GM12878 (cell line): ENCODE results near the gene OR2D3. TPM values are rescaled to one million over a fixed set of nuclear protein-coding genes. Genes with fewer than 3 reads are reported as not detected.

Experiments
- ATAC-seq: fragments of 200-7000 bp; cut with Tn5 transposase; 3 replicates; pipeline ENCODE4 v1.9.1; 2020; ENCODE audit warnings: mild to moderate bottlenecking, moderate library complexity
- BruUV-seq: library from RNA; stranded (reverse); fragments of 400-500 nt; replicated peaks from 2 replicates; lab custom pipeline; 2021; lab: Mats Ljungman, UMichigan
- CTCF ChIA-PET: fragments of 300-600 bp; sonication (Branson Sonifier 250); formaldehyde crosslinking; extraction: SDS; loops from one replicate; lab custom pipeline; 2021; ENCODE audit warnings: inconsistent platforms; lab: Yijun Ruan, JAX
- POLR2A ChIA-PET: fragments of 350-600 bp; formaldehyde crosslinking; extraction: SDS; loops from one replicate; lab custom pipeline; 2021; ENCODE audit warnings: inconsistent platforms; lab: Charles Lee
- RAD21 ChIA-PET: fragments of 300-600 bp; sonication (Branson Sonifier 250); formaldehyde crosslinking; loops from one replicate; lab custom pipeline; 2023; ENCODE audit warnings: antibody characterized with exemption; ENCODE audit not compliant: unreplicated experiment; lab: Charles Lee
- SMC1A ChIA-PET: fragments of 300-600 bp; sonication (Branson Sonifier 250); formaldehyde crosslinking; loops from one replicate; lab custom pipeline; 2023; ENCODE audit not compliant: unreplicated experiment, uncharacterized antibody; lab: Charles Lee
- DNase-seq: peaks from one replicate; pipeline ENCODE4 v3.0.0-alpha.2; 2011; ENCODE audit warnings: low read depth, low spot score
- FAIRE-seq: peaks from 3 replicates; lab custom pipeline; 2011; peaks lifted over from hg19 to GRCh38; lab: Jason Lieb, UNC
- H2AFZ ChIP-seq: 2 replicates; pipeline ENCODE4 v1.6.0; 2011; ENCODE audit warnings: low read depth, low read length, control low read depth; ENCODE audit not compliant: control insufficient read depth
- H3K27ac ChIP-seq: 2 replicates; pipeline ENCODE4 v1.5.1; 2011; ENCODE audit warnings: control low read depth; ENCODE audit not compliant: control insufficient read depth, insufficient read depth
- H3K27me3 ChIP-seq, 2 experiments: replicated peaks in 1 of 2; 2 replicates each; pipeline versions ENCODE4 v1.6.0 to v1.6.1; 2011; ENCODE audit warnings: low read length in 1 of 2; ENCODE audit not compliant: control insufficient read depth in 2 of 2, insufficient read depth in 2 of 2
- H3K36me3 ChIP-seq, 2 experiments: 2 replicates each; pipeline ENCODE4 v1.5.1; 2011; ENCODE audit warnings: low read length in 1 of 2; ENCODE audit not compliant: control insufficient read depth in 2 of 2, insufficient read depth in 2 of 2
- H3K4me1 ChIP-seq: 2 replicates; pipeline ENCODE4 v1.6.1; 2011; ENCODE audit warnings: mild to moderate bottlenecking, low read length, moderate library complexity, mixed read lengths; ENCODE audit not compliant: control insufficient read depth, insufficient read depth
- H3K4me2 ChIP-seq: 2 replicates; pipeline ENCODE4 v1.6.0; 2011; ENCODE audit warnings: control low read depth; ENCODE audit not compliant: control insufficient read depth, insufficient read depth
- H3K4me3 ChIP-seq: fragments of 200-600 bp; sonication (generic); 2 replicates; pipeline ENCODE4 v1.5.1; 2016
- H3K79me2 ChIP-seq: 2 replicates; pipeline ENCODE4 v1.6.0; 2011; ENCODE audit warnings: low read length; ENCODE audit not compliant: control insufficient read depth, insufficient read depth
- H3K9ac ChIP-seq: 2 replicates; pipeline ENCODE4 v1.8.0; 2011; ENCODE audit warnings: low read length, control low read depth, mixed read lengths; ENCODE audit not compliant: control insufficient read depth, insufficient read depth
- H3K9me3 ChIP-seq: replicated peaks from 3 replicates; pipeline ENCODE4 v1.5.1; 2011; ENCODE audit warnings: mild to moderate bottlenecking, low read length; ENCODE audit not compliant: control insufficient read depth, insufficient read depth
- H4K20me1 ChIP-seq: 2 replicates; pipeline ENCODE4 v1.6.0; 2011; ENCODE audit not compliant: control insufficient read depth, insufficient read depth
- KDM1A ChIP-seq: fragments of 200-600 bp; sonication (generic); IDR thresholded peaks from 2 replicates; pipeline ENCODE4 v1.6.1; 2016; ENCODE audit warnings: borderline replicate concordance
- KLF5 ChIP-seq: fragments of 450-650 bp; IDR thresholded peaks from 2 replicates; pipeline ENCODE4 v1.6.1; 2014; ENCODE audit warnings: mild to moderate bottlenecking; ENCODE audit not compliant: partially characterized antibody
- MEF2A ChIP-seq: IDR thresholded peaks from 2 replicates; pipeline ENCODE4 v1.6.1; 2011; ENCODE audit warnings: low read depth, mild to moderate bottlenecking, low read length, moderate library complexity; ENCODE audit not compliant: insufficient read depth
- PRDM15 ChIP-seq: fragments of 450-650 bp; formaldehyde crosslinking; IDR thresholded peaks from 2 replicates; pipeline ENCODE4 v1.4.0; 2020; ENCODE audit warnings: mild to moderate bottlenecking, moderate library complexity
- SMC3 ChIP-seq: IDR thresholded peaks from 2 replicates; pipeline ENCODE4 v1.6.1; 2011; ENCODE audit warnings: low read length, improper control_type of control experiment, borderline replicate concordance
- WGBS: methylation state at CpG from one replicate; pipeline ENCODE4 v1.1.6; 2016; ENCODE audit warnings: low lambda C conversion rate; ENCODE audit not compliant: insufficient replicate concordance, insufficient coverage; ENCODE audit errors: missing lambda C conversion rate; 5-methylcytosine and 5-hydroxymethylcytosine counted together
- in situ Hi-C: fragments of 300-500 bp; cut with MboI; formaldehyde crosslinking; loops from 9 replicates; pipeline ENCODE4 v1.14.3; 2018; ENCODE audit warnings: mixed read lengths
- intact Hi-C: fragments of 100-400 bp; cut with micrococcal nuclease; formaldehyde crosslinking; loops from one replicate; pipeline ENCODE4 v1.14.2; 2022; ENCODE audit not compliant: unreplicated experiment
- polyA plus RNA-seq, 11 experiments: library from polyadenylated mRNA; depleted of rRNA in 4 of 11; unstranded in 6 of 11; stranded (reverse) in 5 of 11; fragments of >200 nt; fragmentation: Nextera tagmentation in 4 of 11; fragmentation: Illumina TruSeq in 1 of 11; extraction: Ambion mirVana in 4 of 11; extraction: Trizol in 1 of 11; gene quantifications; 1 replicate in 1 of 11; 2 replicates in 10 of 11; pipeline versions ENCODE4 v1.2.1 to v1.2.3, GENCODE V29; 2011 to 2016; ENCODE audit warnings: inconsistent platforms in 2 of 11, missing spikeins in 2 of 11, low read depth in 1 of 11
- total RNA-seq, 4 experiments: library from RNA; depleted of rRNA in 3 of 4; stranded (reverse); fragments of >200 nt in 3 of 4; fragmentation: Illumina TruSeq in 1 of 4; extraction: Trizol in 1 of 4; gene quantifications; 2 replicates each; pipeline versions ENCODE4 v1.2.1 to v1.2.3, GENCODE V29; 2013 to 2021

OR2D3 gene
- total and polyA plus RNA-seq, 10 of the 15 experiments (the other 5 are each of a cell fraction or from before 2014, with no cell fraction given), result 0.20 TPM; not detected in 9

DNA sequence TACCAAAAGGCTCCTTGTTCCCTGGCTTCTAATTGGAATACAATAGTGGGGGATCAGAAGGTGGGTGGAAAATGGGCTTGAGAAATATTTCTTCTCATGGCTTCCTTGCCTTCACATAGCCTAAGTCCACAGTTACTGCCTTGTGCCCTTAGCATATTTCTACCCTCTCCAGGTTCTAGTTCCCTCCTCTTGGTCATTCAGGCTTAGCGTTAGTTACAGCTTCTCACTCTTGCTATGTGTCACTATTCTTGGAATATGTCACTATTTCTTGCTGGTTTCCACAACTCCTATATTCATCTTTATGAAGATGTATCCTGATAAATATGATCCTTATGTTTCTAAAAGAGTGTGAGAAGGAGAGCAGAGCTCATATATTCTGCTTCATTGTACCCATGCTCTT lies 31.0 kb upstream of the OR2D3 start (continued):
- no peak for TF ChIP-seq PRDM15 (CRISPR knock-in tag)
- no peak for TF ChIP-seq KLF5

GRCh38 chr11:6892400-6892799 lies 28.4 kb upstream of the OR2D3 start, which contains the start of gene OR2D2:
TSS of gene OR2D2 (minus strand) at chr11:6892500. CDS start at chr11:6892500, 0 bp downstream.
- Histone ChIP-seq H4K20me1 (no peaks in the 10 kb centered on the region), H3K9me3 (no peaks in the 10 kb centered on the region), H3K4me3 (no peak within 1 kb of the TSS), H3K79me2 (no peaks in the 10 kb centered on the region), H3K4me2 (no peak within 1 kb of the TSS), H3K27me3 (no peaks in the 10 kb centered on the region), H3K27ac (no peak within 1 kb of the TSS), H3K4me1 (no peaks in the 10 kb centered on the region), H3K9ac (no peak within 1 kb of the TSS), H2AFZ (no peak within 1 kb of the TSS), H3K36me3 (no peaks in the 10 kb centered on the region)
- intact Hi-C loops, result no loop called here
- ChIA-PET SMC1A (no interaction called here), RAD21 (no interaction called here), POLR2A (no interaction called here), CTCF (interaction anchor here (0.6 kb wide), 1 partner anchor 234 kb away, joined by 3 read pairs; no protein-coding TSS in a partner anchor)
- BruUV-seq, result no TSS peak
- 17% methylated on average over 2 of the region's 2 CpGs for WGBS
- no peak for FAIRE-seq
- ATAC-seq, result no peak
- TF ChIP-seq KDM1A, result no peak
- TF ChIP-seq MEF2A, result no peak
- TF ChIP-seq SMC3, result no peak
- DNase-seq, result no peak
- in situ Hi-C loops, result no loop called here
